H1 (cell line): ENCODE measurements around the gene CNOT10. TPM values are rescaled to one million over a fixed set of nuclear protein-coding genes. Genes with fewer than 3 reads are reported as not detected.

ENCODE experiments used
- CTCF ChIA-PET: fragments of 300-600 bp; sonication (Branson Sonifier 250); formaldehyde crosslinking; loops from one replicate; lab custom pipeline; 2021; ENCODE audit not compliant: partially characterized antibody; lab: Charles Lee
- POLR2A ChIA-PET: fragments of 300-600 bp; sonication (Branson Sonifier 250); formaldehyde crosslinking; loops from one replicate; lab custom pipeline; 2021; ENCODE audit warnings: inconsistent platforms; ENCODE audit not compliant: partially characterized antibody; lab: Charles Lee
- DNase-seq, 2 experiments: peaks; one replicate each; pipeline versions ENCODE4 v3.0.0 to v3.0.0-alpha.2; 2010 to 2022; ENCODE audit warnings: low spot score in 2 of 2, low read depth in 1 of 2, mixed read lengths in 1 of 2
- FAIRE-seq: peaks from 2 replicates; lab custom pipeline; 2011; peaks lifted over from hg19 to GRCh38; lab: Jason Lieb, UNC
- H2AFZ ChIP-seq: 2 replicates; pipeline ENCODE4 v1.8.1; 2012; ENCODE audit warnings: low read length, inconsistent platforms
- H2AK5ac ChIP-seq: 2 replicates; pipeline ENCODE4 v1.6.1; 2013; ENCODE audit warnings: low read depth, low read length
- H2BK120ac ChIP-seq: replicated peaks from 2 replicates; pipeline ENCODE3; 2013; ENCODE audit warnings: low read depth, low read length, inconsistent platforms
- H2BK12ac ChIP-seq: 2 replicates; pipeline ENCODE4 v1.6.1; 2013; ENCODE audit warnings: low read depth, low read length
- H2BK15ac ChIP-seq: 2 replicates; pipeline ENCODE4 v1.6.1; 2013; ENCODE audit warnings: low read length
- H2BK20ac ChIP-seq: 2 replicates; pipeline ENCODE4 v1.6.1; 2013; ENCODE audit warnings: low read length
- H2BK5ac ChIP-seq: 2 replicates; pipeline ENCODE4 v1.6.1; 2013; ENCODE audit warnings: low read depth, low read length
- H3K14ac ChIP-seq: 2 replicates; pipeline ENCODE4 v1.6.1; 2013; ENCODE audit warnings: inconsistent platforms; ENCODE audit not compliant: insufficient read length
- H3K18ac ChIP-seq: 2 replicates; pipeline ENCODE4 v1.6.1; 2013; ENCODE audit warnings: low read length; ENCODE audit errors: extremely low read depth
- H3K23ac ChIP-seq: 2 replicates; pipeline ENCODE4 v1.6.1; 2013; ENCODE audit warnings: inconsistent platforms; ENCODE audit not compliant: insufficient read length
- H3K23me2 ChIP-seq: 2 replicates; pipeline ENCODE4 v1.6.1; 2013; ENCODE audit warnings: low read depth, low read length
- H3K27ac ChIP-seq: 2 replicates; pipeline ENCODE4 v1.6.1; 2011; ENCODE audit warnings: low read depth, low read length, inconsistent platforms
- H3K27me3 ChIP-seq, 4 experiments: replicated peaks in 1 of 4; 1 replicate in 1 of 4; 2 replicates in 3 of 4; pipeline versions ENCODE4 v1.6.1 to v1.8.1; 2011 to 2013; ENCODE audit warnings: low read length in 3 of 4, mild to moderate bottlenecking in 3 of 4, inconsistent platforms in 2 of 4, mixed read lengths in 2 of 4, moderate library complexity in 1 of 4; ENCODE audit not compliant: control insufficient read depth in 3 of 4, insufficient read depth in 3 of 4; ENCODE audit errors: extremely low read depth in 1 of 4
- H3K36me3 ChIP-seq, 4 experiments: 2 replicates each; pipeline versions ENCODE4 v1.6.1 to v1.8.1; 2011 to 2013; ENCODE audit warnings: mild to moderate bottlenecking in 4 of 4, low read length in 3 of 4, moderate library complexity in 2 of 4, control low read depth in 1 of 4, inconsistent platforms in 1 of 4; ENCODE audit not compliant: insufficient read depth in 4 of 4, control insufficient read depth in 2 of 4
- H3K4ac ChIP-seq: replicated peaks from 2 replicates; pipeline ENCODE3; 2013; ENCODE audit warnings: low read length, low read depth, mixed read lengths, inconsistent platforms; ENCODE audit not compliant: insufficient read length
- H3K4me1 ChIP-seq, 4 experiments: replicated peaks in 1 of 4; 1 replicate in 1 of 4; 2 replicates in 3 of 4; pipeline versions ENCODE4 v1.6.1 to v1.8.1; 2011 to 2013; ENCODE audit warnings: low read length in 3 of 4, inconsistent platforms in 2 of 4, mixed read lengths in 1 of 4; ENCODE audit not compliant: insufficient read depth in 4 of 4, control insufficient read depth in 3 of 4
- H3K4me2 ChIP-seq, 2 experiments: 2 replicates each; pipeline versions ENCODE4 v1.6.1 to v1.8.1; 2011 to 2013; ENCODE audit warnings: low read depth in 2 of 2, low read length in 2 of 2, control low read depth in 1 of 2, inconsistent platforms in 1 of 2, mild to moderate bottlenecking in 1 of 2; ENCODE audit not compliant: insufficient read depth in 1 of 2
- H3K4me3 ChIP-seq, 4 experiments: fragments of 200-600, 300-600 bp in 1 of 4; sonication (generic), shearing (Covaris generic), sonication (Bioruptor Twin) in 1 of 4; 2 replicates each; pipeline versions ENCODE4 v1.5.1 to v1.8.1; 2011 to 2016; ENCODE audit warnings: low read length in 4 of 4, low read depth in 3 of 4, control low read depth in 2 of 4, inconsistent platforms in 2 of 4, mild to moderate bottlenecking in 2 of 4, mixed read lengths in 1 of 4, moderate library complexity in 1 of 4; ENCODE audit not compliant: insufficient read depth in 2 of 4; ENCODE audit errors: extremely low read depth in 1 of 4
- H3K56ac ChIP-seq: replicated peaks from 2 replicates; pipeline ENCODE3; 2013; ENCODE audit warnings: low read depth, mild to moderate bottlenecking, mixed read lengths, low read length, inconsistent platforms; ENCODE audit not compliant: insufficient read length
- H3K79me1 ChIP-seq: 2 replicates; pipeline ENCODE4 v1.6.1; 2013; ENCODE audit warnings: low read depth, low read length, control low read depth
- H3K79me2 ChIP-seq, 2 experiments: 2 replicates each; pipeline versions ENCODE4 v1.6.1 to v1.8.1; 2012 to 2013; ENCODE audit warnings: low read length in 2 of 2, mild to moderate bottlenecking in 2 of 2, inconsistent platforms in 1 of 2; ENCODE audit not compliant: insufficient read depth in 2 of 2, control insufficient read depth in 1 of 2
- H3K9ac ChIP-seq, 4 experiments: replicated peaks in 1 of 4; 1 replicate in 1 of 4; 2 replicates in 3 of 4; pipeline versions ENCODE4 v1.6.1 to v1.8.1; 2011 to 2013; ENCODE audit warnings: low read depth in 3 of 4, low read length in 3 of 4, control low read depth in 2 of 4, mild to moderate bottlenecking in 2 of 4, moderate library complexity in 2 of 4, inconsistent platforms in 1 of 4; ENCODE audit errors: extremely low read depth in 1 of 4
- H3K9me3 ChIP-seq, 2 experiments: 2 replicates each; pipeline versions ENCODE4 v1.6.1 to v1.8.1; 2012 to 2013; ENCODE audit warnings: mild to moderate bottlenecking in 2 of 2, moderate library complexity in 2 of 2, control low read depth in 1 of 2, inconsistent platforms in 1 of 2, low read depth in 1 of 2, low read length in 1 of 2, mixed read lengths in 1 of 2; ENCODE audit not compliant: insufficient read depth in 2 of 2
- H4K20me1 ChIP-seq, 2 experiments: replicated peaks in 1 of 2; 2 replicates each; pipeline versions ENCODE3 to v1.8.1; 2011 to 2013; ENCODE audit warnings: inconsistent platforms in 2 of 2, low read length in 2 of 2, mild to moderate bottlenecking in 1 of 2; ENCODE audit not compliant: insufficient read depth in 2 of 2, control insufficient read depth in 1 of 2
- H4K5ac ChIP-seq: 2 replicates; pipeline ENCODE4 v1.6.1; 2013; ENCODE audit warnings: low read length, low read depth, mixed read lengths, inconsistent platforms; ENCODE audit not compliant: insufficient read length
- H4K8ac ChIP-seq: 2 replicates; pipeline ENCODE4 v1.8.0; 2013; ENCODE audit warnings: mild to moderate bottlenecking, moderate library complexity, low read length, inconsistent platforms; ENCODE audit not compliant: insufficient read depth; ENCODE audit errors: extremely low read depth
- H4K91ac ChIP-seq: replicated peaks from 2 replicates; pipeline ENCODE3; 2013; ENCODE audit warnings: low read length, mixed read lengths, inconsistent platforms; ENCODE audit not compliant: insufficient read length
- BACH1 ChIP-seq: IDR thresholded peaks from 2 replicates; pipeline ENCODE4 v1.6.1; 2012; ENCODE audit warnings: low read length, improper control_type of control experiment
- CBX5 ChIP-seq: fragments of 300-800, 300-1000 bp; sonication (generic); IDR thresholded peaks from 2 replicates; pipeline ENCODE4 v1.7.1; 2016; ENCODE audit warnings: antibody characterized with exemption, low read length, low read depth
- CHD2 ChIP-seq: IDR thresholded peaks from 2 replicates; pipeline ENCODE4 v1.6.1; 2012; ENCODE audit warnings: low read length, improper control_type of control experiment
- CTBP2 ChIP-seq: IDR thresholded peaks from 2 replicates; pipeline ENCODE4 v1.7.0; 2011; ENCODE audit warnings: borderline replicate concordance, mild to moderate bottlenecking, moderate library complexity, mixed read lengths, low read length; ENCODE audit not compliant: insufficient read depth, insufficient read length
- EGR1 ChIP-seq: IDR thresholded peaks from 2 replicates; pipeline ENCODE4 v1.6.1; 2011; ENCODE audit warnings: low read depth, low read length, borderline replicate concordance
- FOSL1 ChIP-seq: IDR thresholded peaks from 2 replicates; pipeline ENCODE4 v1.6.1; 2011; ENCODE audit warnings: mild to moderate bottlenecking, low read depth, low read length, moderate library complexity; ENCODE audit not compliant: insufficient read depth
- GTF2F1 ChIP-seq: IDR thresholded peaks from 2 replicates; pipeline ENCODE4 v1.6.1; 2012; ENCODE audit warnings: low read depth, low read length, improper control_type of control experiment, borderline replicate concordance
- PHF8 ChIP-seq: fragments of 200-600 bp; sonication (generic); conservative IDR thresholded peaks from 2 replicates; pipeline ENCODE4 v1.7.1; 2012; ENCODE audit warnings: low read depth, mild to moderate bottlenecking, inconsistent platforms, low read length, moderate library complexity
- SAP30 ChIP-seq: fragments of 300-600 bp; sonication (generic); IDR thresholded peaks from 2 replicates; pipeline ENCODE4 v1.7.1; 2012; ENCODE audit warnings: low read length, moderate library complexity, mild to moderate bottlenecking, inconsistent platforms; ENCODE audit not compliant: insufficient read depth, insufficient replicate concordance
- TAF1 ChIP-seq: IDR thresholded peaks from 2 replicates; pipeline ENCODE4 v1.6.1; 2011; ENCODE audit warnings: mild to moderate bottlenecking, low read depth, low read length
- TEAD4 ChIP-seq: IDR thresholded peaks from 2 replicates; pipeline ENCODE4 v1.6.1; 2012; ENCODE audit warnings: low read depth, low read length, inconsistent platforms, mixed read lengths
- WGBS, 2 experiments: shearing (Covaris generic) in 1 of 2; methylation state at CpG; one replicate each; pipeline versions ENCODE4 v1.1.6 to v1.1.7; 2013 to 2015; ENCODE audit warnings: low lambda C conversion rate in 2 of 2, mixed read lengths in 2 of 2, inconsistent platforms in 1 of 2, low coverage in 1 of 2, missing lambda C conversion rate in 1 of 2; ENCODE audit not compliant: insufficient replicate concordance in 2 of 2, insufficient coverage in 1 of 2, insufficient read length in 1 of 2; ENCODE audit errors: extremely low coverage in 1 of 2, missing lambda C conversion rate in 1 of 2; 5-methylcytosine and 5-hydroxymethylcytosine counted together
- polyA plus RNA-seq, 7 experiments: library from polyadenylated mRNA; depleted of rRNA in 3 of 7; stranded (reverse) in 5 of 7; unstranded in 2 of 7; fragments of >200 nt in 5 of 7; fragments of 200-250 nt in 2 of 7; gene quantifications; 1 replicate in 5 of 7; 2 replicates in 1 of 7; 4 replicates in 1 of 7; pipeline versions ENCODE4 v1.2.1 to v1.2.3, GENCODE V29; 2011 to 2013; ENCODE audit warnings: missing spikeins in 2 of 7, mixed read lengths in 2 of 7
- total RNA-seq: library from RNA; stranded (reverse); fragmentation: NEBNext Ultra II Directional; extraction: Animal tissue kit (Norgen Biotek cat#: 25700); gene quantifications from 2 replicates; pipeline ENCODE4 v1.2.1, GENCODE V29; 2021
- TF ChIP-seq, protein P1 (sequence below): IDR thresholded peaks from 2 replicates; pipeline ENCODE4 v1.6.1; 2011; ENCODE audit warnings: low read depth, mild to moderate bottlenecking, low read length; ENCODE audit not compliant: insufficient read depth

CNOT10 gene
- total and polyA plus RNA-seq, 2 of the 8 experiments (the other 6 are each of a cell fraction or from before 2014, with no cell fraction given) = 39.9 to 55.9 TPM

DNA sequence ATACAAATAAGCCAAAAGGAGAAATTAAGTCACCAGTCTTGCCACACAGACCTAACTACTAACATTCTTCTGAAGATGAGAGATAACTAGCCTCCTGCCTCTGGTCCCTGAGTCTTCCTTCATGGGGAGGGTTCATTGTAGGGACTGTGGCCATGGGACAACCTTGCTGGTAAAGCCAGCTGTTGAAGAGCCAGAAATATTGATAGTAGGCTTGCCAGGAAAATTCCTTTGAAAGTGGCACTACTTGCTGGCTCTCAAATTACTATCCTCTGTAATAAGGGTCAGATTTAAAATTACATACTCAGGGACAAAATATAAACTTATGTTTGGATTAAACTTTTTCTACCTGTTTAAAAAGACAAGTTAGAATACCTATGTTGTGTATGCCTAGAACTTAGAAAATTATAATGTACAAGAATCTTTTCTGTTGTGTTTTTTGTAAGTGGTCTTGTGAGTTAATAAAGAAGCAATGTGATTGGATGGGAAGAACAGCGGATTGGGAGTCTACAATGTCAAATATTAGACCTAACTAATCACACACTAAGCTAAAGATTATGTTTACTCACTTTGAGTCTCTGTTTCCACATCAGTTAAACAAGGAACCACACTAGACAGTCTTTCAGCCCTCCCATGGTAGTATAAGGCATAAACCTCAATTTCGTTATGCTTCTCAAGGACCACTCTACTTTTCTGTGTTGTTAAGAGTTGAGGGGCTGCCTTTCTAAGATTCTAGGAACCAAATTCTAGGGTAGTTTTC is 72.8 kb downstream of the CNOT10 start:
- Histone ChIP-seq H2BK120ac (no peak overlapping the region), H3K56ac (no peak overlapping the region), H3K36me3 (peaks cover 2 to 11% (median 9%) of the 10 kb centered on the region in 4 experiments; a peak in 6 of 8 replicates), H3K14ac (no peak overlapping the region), H3K4ac (no peak overlapping the region), H3K27ac (no peak overlapping the region), H2BK20ac (no peak overlapping the region), H3K18ac (no peak overlapping the region), H2AK5ac (no peak overlapping the region; the same call in 1 of the 2 replicates), H3K79me2 (no peaks in the 10 kb centered on the region), H3K4me2 (no peak overlapping the region), H2BK15ac (no peak overlapping the region), H2BK5ac (no peak overlapping the region), H4K91ac (no peak overlapping the region), H3K9me3 (no peaks in the 10 kb centered on the region), H4K8ac (no peak overlapping the region), H4K20me1 (no peaks in the 10 kb centered on the region), H3K23ac (no peak overlapping the region), H3K4me3 (no peak overlapping the region), H4K5ac (no peak overlapping the region), H3K4me1 (0 out of 7 replicates have a peak, but pooled peaks cover 0 to 4% (median 0%) of the 10 kb centered on the region in 4 experiments), H2AFZ (no peak overlapping the region), H3K9ac (no peak overlapping the region), H3K27me3 (no peaks in the 10 kb centered on the region), H2BK12ac (no peak overlapping the region), H3K23me2 (no peaks in the 10 kb centered on the region), H3K79me1 (no peaks in the 10 kb centered on the region; the same call in 1 of the 2 replicates)
- POLR2A ChIA-PET = interaction anchor here (1.2 to 2.8 kb wide), 5 partner anchors 12 to 23 kb away, joined by 3 to 8 read pairs (median 4); no protein-coding TSS in a partner anchor
- CTCF ChIA-PET = no interaction called here
- FAIRE-seq (no peak), DNase-seq (no peak)
- WGBS, 2 experiments = 95% methylated on average over 2 of the region's 2 CpGs; no CpG with 5 or more reads in 1 of the 2 experiments
- no peak for TF ChIP-seq BACH1
- TF ChIP-seq TEAD4 = no peak
- TF ChIP-seq GTF2F1 = no peak
- TF ChIP-seq SAP30 = no peak
- TF ChIP-seq CTBP2 = no peak
- no peak for TF ChIP-seq TAF1
- TF ChIP-seq CHD2 = no peak
- TF ChIP-seq CBX5 = no peak
- no peak for TF ChIP-seq EGR1
- no peak for TF ChIP-seq PHF8
- TF ChIP-seq, protein P1, sequence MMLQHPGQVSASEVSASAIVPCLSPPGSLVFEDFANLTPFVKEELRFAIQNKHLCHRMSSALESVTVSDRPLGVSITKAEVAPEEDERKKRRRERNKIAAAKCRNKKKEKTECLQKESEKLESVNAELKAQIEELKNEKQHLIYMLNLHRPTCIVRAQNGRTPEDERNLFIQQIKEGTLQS = no peak
- TF ChIP-seq FOSL1 = no peak
